GM23338 (cell line): ENCODE measurements around the gene FUT4. TPM values are rescaled to one million over a fixed set of nuclear protein-coding genes. Genes with fewer than 3 reads are reported as not detected.

Experiments
- ATAC-seq: fragments of 200-7000 bp; cut with Tn5 transposase; 3 replicates; pipeline ENCODE4 v1.9.1; 2020
- DNase-seq: peaks from one replicate; pipeline ENCODE4 v3.0.0-alpha.2; 2015; ENCODE audit warnings: low spot score
- H2AFZ ChIP-seq: fragments of 200-600 bp; sonication (generic); 2 replicates; pipeline ENCODE4 v1.8.0; 2016; ENCODE audit warnings: antibody characterized with exemption, mild to moderate bottlenecking, moderate library complexity
- H3F3A ChIP-seq: fragments of 200-600 bp; sonication (generic); replicated peaks from 2 replicates; pipeline ENCODE4 v1.8.0; 2017; ENCODE audit warnings: antibody characterized with exemption, mixed run types, low read depth
- H3K27ac ChIP-seq: fragments of 200-600 bp; sonication (generic); 2 replicates; pipeline ENCODE4 v1.6.1; 2016; ENCODE audit warnings: low read depth
- H3K27me3 ChIP-seq: fragments of 200-600 bp; sonication (generic); 2 replicates; pipeline ENCODE4 v1.8.0; 2016; ENCODE audit warnings: mild to moderate bottlenecking, mixed run types, moderate library complexity; ENCODE audit not compliant: insufficient read depth
- H3K36me3 ChIP-seq: fragments of 200-600 bp; sonication (generic); 2 replicates; pipeline ENCODE4 v1.8.0; 2016; ENCODE audit warnings: mild to moderate bottlenecking; ENCODE audit not compliant: insufficient read depth
- H3K4me1 ChIP-seq: fragments of 200-600 bp; sonication (generic); 2 replicates; pipeline ENCODE4 v1.8.0; 2016; ENCODE audit warnings: mild to moderate bottlenecking, moderate library complexity; ENCODE audit not compliant: insufficient read depth
- H3K4me2 ChIP-seq: fragments of 200-600 bp; sonication (generic); 2 replicates; pipeline ENCODE4 v1.7.1; 2017; ENCODE audit warnings: mixed run types
- H3K4me3 ChIP-seq: fragments of 200-600 bp; sonication (generic); 2 replicates; pipeline ENCODE4 v1.6.1; 2016; ENCODE audit warnings: mixed run types
- H3K79me2 ChIP-seq: fragments of 200-600 bp; sonication (generic); replicated peaks from 2 replicates; pipeline ENCODE4 v1.8.0; 2017; ENCODE audit warnings: mild to moderate bottlenecking; ENCODE audit not compliant: insufficient read depth
- H3K9me2 ChIP-seq: fragments of 200-600 bp; sonication (generic); 2 replicates; pipeline ENCODE4 v1.8.0; 2017; ENCODE audit not compliant: insufficient read depth
- H4K20me1 ChIP-seq: fragments of 200-600 bp; sonication (generic); replicated peaks from 2 replicates; pipeline ENCODE4 v1.8.0; 2017; ENCODE audit warnings: mild to moderate bottlenecking; ENCODE audit not compliant: insufficient read depth
- H3K27ac Mint-ChIP-seq: 2 replicates; pipeline ENCODE4 v1.8.0; 2020; ENCODE audit warnings: inconsistent platforms, mild to moderate bottlenecking, moderate library complexity, mixed read lengths
- H3K27me3 Mint-ChIP-seq: 3 replicates; pipeline ENCODE4 v1.8.0; 2022; ENCODE audit warnings: low read depth, mild to moderate bottlenecking, moderate library complexity, mixed read lengths, inconsistent platforms; ENCODE audit not compliant: insufficient read depth, poor library complexity
- H3K36me3 Mint-ChIP-seq: 3 replicates; pipeline ENCODE4 v1.8.0; 2021; ENCODE audit warnings: low read depth, mild to moderate bottlenecking, inconsistent platforms, moderate library complexity, mixed read lengths
- H3K4me1 Mint-ChIP-seq: 3 replicates; pipeline ENCODE4 v1.8.0; 2020; ENCODE audit warnings: mild to moderate bottlenecking, inconsistent platforms, mixed read lengths
- H3K4me3 Mint-ChIP-seq: 3 replicates; pipeline ENCODE4 v1.8.0; 2021; ENCODE audit warnings: moderate library complexity, mild to moderate bottlenecking, inconsistent platforms, mixed read lengths
- H3K9me3 Mint-ChIP-seq: 3 replicates; pipeline ENCODE4 v1.8.0; 2020; ENCODE audit warnings: moderate library complexity, mild to moderate bottlenecking, inconsistent platforms, mixed read lengths
- CREB1 ChIP-seq: fragments of 250-450 bp; sonication (Bioruptor Pico); IDR thresholded peaks from 2 replicates; pipeline ENCODE4 v1.5.0; 2020; ENCODE audit warnings: low read depth, mild to moderate bottlenecking, moderate library complexity
- EZH2phosphoT487 ChIP-seq: fragments of 200-600 bp; sonication (generic); IDR thresholded peaks from one replicate; pipeline ENCODE4 v1.8.1; 2018; ENCODE audit warnings: antibody characterized with exemption; ENCODE audit not compliant: unreplicated experiment
- POLR2AphosphoS5 ChIP-seq: IDR thresholded peaks from 2 replicates; pipeline ENCODE4 v1.6.1; 2016; ENCODE audit warnings: antibody characterized with exemption, low read depth
- STAT1 ChIP-seq: IDR thresholded peaks from one replicate; pipeline ENCODE4 v1.6.1; 2016; ENCODE audit warnings: antibody characterized with exemption; ENCODE audit not compliant: unreplicated experiment
- ZNF114 ChIP-seq: fragments of 250-450 bp; sonication (Bioruptor Pico); IDR thresholded peaks from 2 replicates; pipeline ENCODE4 v1.5.0; 2020; ENCODE audit warnings: mild to moderate bottlenecking, moderate library complexity
- polyA plus RNA-seq: library from polyadenylated mRNA; unstranded; fragments of >200 nt; fragmentation: Nextera tagmentation; extraction: Ambion mirVana; gene quantifications from 2 replicates; pipeline ENCODE4 v1.2.1, GENCODE V29; 2016
- total RNA-seq: library from RNA; depleted of rRNA; stranded (reverse); fragments of >200 nt; shearing (Covaris generic); gene quantifications from 2 replicates; pipeline ENCODE4 v1.2.3, GENCODE V29; 2014
- TF ChIP-seq, protein P1 (sequence below), 2 experiments: fragments of 200-600 bp in 1 of 2; sonication (generic) in 1 of 2; conservative IDR thresholded peaks; 2 replicates each; pipeline versions ENCODE4 v1.5.1 to v1.6.1; 2016 to 2017; ENCODE audit warnings: antibody characterized with exemption in 2 of 2, low read depth in 2 of 2, mild to moderate bottlenecking in 2 of 2, moderate library complexity in 1 of 2
- TF ChIP-seq, protein P2 (sequence below): IDR thresholded peaks from one replicate; pipeline ENCODE4 v1.6.1; 2018; ENCODE audit warnings: antibody characterized with exemption; ENCODE audit not compliant: unreplicated experiment

The FUT4 gene
- total and polyA plus RNA-seq, 2 experiments from 2014 or later = 2.4 to 7.4 TPM

DNA sequence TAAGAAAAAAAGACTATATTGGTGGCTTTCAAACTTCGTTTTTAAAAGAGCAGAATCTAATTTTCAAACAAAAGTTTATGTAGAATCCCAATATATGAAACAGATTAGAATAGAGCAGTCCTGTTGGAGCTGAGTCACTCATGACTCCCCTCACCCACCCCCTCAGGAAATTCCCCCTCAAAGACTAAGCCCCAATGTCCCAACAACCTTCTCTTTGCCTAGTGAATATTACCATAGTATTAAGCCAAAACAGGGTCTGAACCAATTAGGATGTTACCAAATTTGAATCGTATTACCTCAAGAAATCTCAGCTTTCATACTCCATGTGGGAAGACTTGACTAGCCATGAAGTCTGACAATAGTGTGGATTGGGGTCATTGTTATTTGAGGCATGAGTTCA, 15.6 kb downstream of the FUT4 start:
- Histone ChIP-seq H4K20me1 (no peaks in the 10 kb centered on the region), H3K27me3 (no peaks in the 10 kb centered on the region), H3K4me1 (no peaks in the 10 kb centered on the region), H2AFZ (no peak overlapping the region), H3K79me2 (no peaks in the 10 kb centered on the region), H3K36me3 (no peaks in the 10 kb centered on the region), H3K4me3 (no peak overlapping the region), H3F3A (no peaks in the 10 kb centered on the region), H3K27ac (no peak overlapping the region), H3K9me2 (no peaks in the 10 kb centered on the region), H3K4me2 (no peak overlapping the region)
- TF ChIP-seq, protein P1, sequence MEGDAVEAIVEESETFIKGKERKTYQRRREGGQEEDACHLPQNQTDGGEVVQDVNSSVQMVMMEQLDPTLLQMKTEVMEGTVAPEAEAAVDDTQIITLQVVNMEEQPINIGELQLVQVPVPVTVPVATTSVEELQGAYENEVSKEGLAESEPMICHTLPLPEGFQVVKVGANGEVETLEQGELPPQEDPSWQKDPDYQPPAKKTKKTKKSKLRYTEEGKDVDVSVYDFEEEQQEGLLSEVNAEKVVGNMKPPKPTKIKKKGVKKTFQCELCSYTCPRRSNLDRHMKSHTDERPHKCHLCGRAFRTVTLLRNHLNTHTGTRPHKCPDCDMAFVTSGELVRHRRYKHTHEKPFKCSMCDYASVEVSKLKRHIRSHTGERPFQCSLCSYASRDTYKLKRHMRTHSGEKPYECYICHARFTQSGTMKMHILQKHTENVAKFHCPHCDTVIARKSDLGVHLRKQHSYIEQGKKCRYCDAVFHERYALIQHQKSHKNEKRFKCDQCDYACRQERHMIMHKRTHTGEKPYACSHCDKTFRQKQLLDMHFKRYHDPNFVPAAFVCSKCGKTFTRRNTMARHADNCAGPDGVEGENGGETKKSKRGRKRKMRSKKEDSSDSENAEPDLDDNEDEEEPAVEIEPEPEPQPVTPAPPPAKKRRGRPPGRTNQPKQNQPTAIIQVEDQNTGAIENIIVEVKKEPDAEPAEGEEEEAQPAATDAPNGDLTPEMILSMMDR (conservative IDR thresholded peaks at IDR 0.05; ENCODE audit: low read depth in 2 of 2) = no peak
- TF ChIP-seq, protein P2, sequence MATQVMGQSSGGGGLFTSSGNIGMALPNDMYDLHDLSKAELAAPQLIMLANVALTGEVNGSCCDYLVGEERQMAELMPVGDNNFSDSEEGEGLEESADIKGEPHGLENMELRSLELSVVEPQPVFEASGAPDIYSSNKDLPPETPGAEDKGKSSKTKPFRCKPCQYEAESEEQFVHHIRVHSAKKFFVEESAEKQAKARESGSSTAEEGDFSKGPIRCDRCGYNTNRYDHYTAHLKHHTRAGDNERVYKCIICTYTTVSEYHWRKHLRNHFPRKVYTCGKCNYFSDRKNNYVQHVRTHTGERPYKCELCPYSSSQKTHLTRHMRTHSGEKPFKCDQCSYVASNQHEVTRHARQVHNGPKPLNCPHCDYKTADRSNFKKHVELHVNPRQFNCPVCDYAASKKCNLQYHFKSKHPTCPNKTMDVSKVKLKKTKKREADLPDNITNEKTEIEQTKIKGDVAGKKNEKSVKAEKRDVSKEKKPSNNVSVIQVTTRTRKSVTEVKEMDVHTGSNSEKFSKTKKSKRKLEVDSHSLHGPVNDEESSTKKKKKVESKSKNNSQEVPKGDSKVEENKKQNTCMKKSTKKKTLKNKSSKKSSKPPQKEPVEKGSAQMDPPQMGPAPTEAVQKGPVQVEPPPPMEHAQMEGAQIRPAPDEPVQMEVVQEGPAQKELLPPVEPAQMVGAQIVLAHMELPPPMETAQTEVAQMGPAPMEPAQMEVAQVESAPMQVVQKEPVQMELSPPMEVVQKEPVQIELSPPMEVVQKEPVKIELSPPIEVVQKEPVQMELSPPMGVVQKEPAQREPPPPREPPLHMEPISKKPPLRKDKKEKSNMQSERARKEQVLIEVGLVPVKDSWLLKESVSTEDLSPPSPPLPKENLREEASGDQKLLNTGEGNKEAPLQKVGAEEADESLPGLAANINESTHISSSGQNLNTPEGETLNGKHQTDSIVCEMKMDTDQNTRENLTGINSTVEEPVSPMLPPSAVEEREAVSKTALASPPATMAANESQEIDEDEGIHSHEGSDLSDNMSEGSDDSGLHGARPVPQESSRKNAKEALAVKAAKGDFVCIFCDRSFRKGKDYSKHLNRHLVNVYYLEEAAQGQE = no peak
- TF ChIP-seq EZH2phosphoT487 = no peak
- TF ChIP-seq CREB1 (CRISPR knock-in tag) = no peak
- TF ChIP-seq STAT1 = no peak
- no peak for TF ChIP-seq POLR2AphosphoS5
- TF ChIP-seq ZNF114 (CRISPR knock-in tag) = no peak
- Mint-ChIP-seq H3K4me3 (no peak overlapping the region), H3K4me1 (peaks cover 13% of the 10 kb centered on the region; the same call in 2 of the 3 replicates), H3K36me3 (no peaks in the 10 kb centered on the region), H3K27me3 (peaks cover 2% of the 10 kb centered on the region), H3K27ac (no peak overlapping the region), H3K9me3 (no peaks in the 10 kb centered on the region)
- DNase-seq = no peak
- no peak for ATAC-seq

DNA sequence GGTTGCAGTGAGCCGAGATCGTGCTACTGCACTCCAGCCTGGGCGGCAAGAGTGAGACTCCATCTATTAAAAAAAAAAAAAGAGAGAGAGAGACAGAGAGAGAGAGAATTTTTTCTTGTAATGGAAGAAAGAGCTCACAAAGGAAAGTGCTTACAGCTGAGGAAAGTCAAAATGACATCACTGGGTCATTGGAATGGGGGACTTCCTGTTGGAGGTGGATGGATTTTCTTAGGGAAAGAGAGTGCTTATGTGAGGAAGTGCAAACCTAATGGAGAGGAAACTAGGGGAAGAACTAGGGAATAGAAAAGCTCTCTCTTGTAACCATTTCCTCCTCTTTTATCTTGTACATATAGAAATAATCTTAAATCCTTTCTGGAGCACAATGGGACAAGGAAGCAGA, 17.1 kb downstream of the FUT4 start:
- TF ChIP-seq STAT1 = no peak
- Mint-ChIP-seq H3K4me3 (no peak overlapping the region), H3K4me1 (peaks cover 13% of the 10 kb centered on the region; the same call in 2 of the 3 replicates), H3K27ac (no peak overlapping the region), H3K27me3 (no peaks in the 10 kb centered on the region), H3K9me3 (no peaks in the 10 kb centered on the region; the same call in 2 of the 3 replicates), H3K36me3 (no peaks in the 10 kb centered on the region)
- H3K27ac ChIP-seq = no peak overlapping the region
- no peaks in the 10 kb centered on the region for H3K4me1 ChIP-seq
- no peak overlapping the region for H3K4me3 ChIP-seq
- DNase-seq (peak; percentile 48), ATAC-seq (no peak)
- H4K20me1 ChIP-seq = no peaks in the 10 kb centered on the region
- H3K79me2 ChIP-seq = no peaks in the 10 kb centered on the region
- no peaks in the 10 kb centered on the region for H3K36me3 ChIP-seq
- H3K4me2 ChIP-seq = no peak overlapping the region
- H3F3A ChIP-seq = no peaks in the 10 kb centered on the region
- no peak overlapping the region for H2AFZ ChIP-seq
- no peaks in the 10 kb centered on the region for H3K27me3 ChIP-seq
- no peaks in the 10 kb centered on the region for H3K9me2 ChIP-seq
